HG03108 (cell line): Measurements from ENCODE around the gene CLIC4.
A peak's percentile ranks its signal among the peaks of the same experiment; 100 is the strongest.
"Not testable (repeated sequence)": the region's sequence is repeated elsewhere in the genome, so short reads cannot be mapped to it uniquely, and the experiment has no call there.

Experiments
- ATAC-seq: cut with Tn5 transposase; IDR thresholded peaks from one replicate; pipeline ENCODE4 v1.9.1; 2021; ENCODE audit warnings: moderate library complexity; ENCODE audit not compliant: unreplicated experiment

CLIC4 gene

GRCh38 chr1:24745711-24746413 lies 615 bp downstream of the CLIC4 start:
- peak; percentile 4 for ATAC-seq

GRCh38 chr1:24748191-24749121 lies 3.2 kb downstream of the CLIC4 start:
- no peak for ATAC-seq

GRCh38 chr1:24749252-24749651 lies 4.0 kb downstream of the CLIC4 start:
- no peak for ATAC-seq

- no peak for ATAC-seq
Measured at GRCh38 chr1:24749886-24750285, 4.6 kb downstream of the CLIC4 start.

GRCh38 chr1:24751833-24752232 lies 6.6 kb downstream of the CLIC4 start:
- no peak for ATAC-seq

GRCh38 chr1:24752305-24752704 lies 7.1 kb downstream of the CLIC4 start:
- no peak for ATAC-seq

GRCh38 chr1:24754229-24754628 lies 9.0 kb downstream of the CLIC4 start:
- ATAC-seq, result no peak

- not testable (repeated sequence) for ATAC-seq
Measured at GRCh38 chr1:24755323-24755722, 10.1 kb downstream of the CLIC4 start.

- ATAC-seq, result no peak
Measured at GRCh38 chr1:24756395-24756794, 11.1 kb downstream of the CLIC4 start.

GRCh38 chr1:24759492-24759891 lies 14.2 kb downstream of the CLIC4 start:
- ATAC-seq, result no peak

- no peak for ATAC-seq
Measured at GRCh38 chr1:24761582-24761981, 16.3 kb downstream of the CLIC4 start.

GRCh38 chr1:24762133-24762676 lies 17.0 kb downstream of the CLIC4 start:
- ATAC-seq, result no peak

- no peak for ATAC-seq
Measured at GRCh38 chr1:24763671-24764070, 18.4 kb downstream of the CLIC4 start.

GRCh38 chr1:24764439-24764838 lies 19.2 kb downstream of the CLIC4 start:
- ATAC-seq, result no peak

GRCh38 chr1:24764848-24765247 lies 19.6 kb downstream of the CLIC4 start:
- ATAC-seq, result no peak

GRCh38 chr1:24765308-24765988 lies 20.2 kb downstream of the CLIC4 start:
- no peak for ATAC-seq

GRCh38 chr1:24767351-24767750 lies 22.1 kb downstream of the CLIC4 start:
- no peak for ATAC-seq

- ATAC-seq, result no peak
Measured at GRCh38 chr1:24768873-24769605, 23.8 kb downstream of the CLIC4 start.

GRCh38 chr1:24769656-24770651 lies 24.7 kb downstream of the CLIC4 start:
- ATAC-seq, result no peak
